Muscle of arm (tissue), 12 donors: Measurements from ENCODE around the gene COL20A1. TPM values are rescaled to one million over a fixed set of nuclear protein-coding genes. Genes with fewer than 3 reads are reported as not detected.

Source experiments
- DNase-seq: peaks from one replicate; pipeline ENCODE4 v3.0.0-alpha.2; 2013
- polyA plus RNA-seq, 12 donors: library from polyadenylated mRNA; unstranded; fragments of 120-200 nt; gene quantifications; one replicate each; pipeline ENCODE4 v1.2.1, GENCODE V29; 2013; ENCODE audit not compliant: insufficient read length in 12 of 12

Gene COL20A1
- polyA plus RNA-seq, 12 donors: 2.9 to 12.9 (median 4.7) TPM; not detected in 1

DNA sequence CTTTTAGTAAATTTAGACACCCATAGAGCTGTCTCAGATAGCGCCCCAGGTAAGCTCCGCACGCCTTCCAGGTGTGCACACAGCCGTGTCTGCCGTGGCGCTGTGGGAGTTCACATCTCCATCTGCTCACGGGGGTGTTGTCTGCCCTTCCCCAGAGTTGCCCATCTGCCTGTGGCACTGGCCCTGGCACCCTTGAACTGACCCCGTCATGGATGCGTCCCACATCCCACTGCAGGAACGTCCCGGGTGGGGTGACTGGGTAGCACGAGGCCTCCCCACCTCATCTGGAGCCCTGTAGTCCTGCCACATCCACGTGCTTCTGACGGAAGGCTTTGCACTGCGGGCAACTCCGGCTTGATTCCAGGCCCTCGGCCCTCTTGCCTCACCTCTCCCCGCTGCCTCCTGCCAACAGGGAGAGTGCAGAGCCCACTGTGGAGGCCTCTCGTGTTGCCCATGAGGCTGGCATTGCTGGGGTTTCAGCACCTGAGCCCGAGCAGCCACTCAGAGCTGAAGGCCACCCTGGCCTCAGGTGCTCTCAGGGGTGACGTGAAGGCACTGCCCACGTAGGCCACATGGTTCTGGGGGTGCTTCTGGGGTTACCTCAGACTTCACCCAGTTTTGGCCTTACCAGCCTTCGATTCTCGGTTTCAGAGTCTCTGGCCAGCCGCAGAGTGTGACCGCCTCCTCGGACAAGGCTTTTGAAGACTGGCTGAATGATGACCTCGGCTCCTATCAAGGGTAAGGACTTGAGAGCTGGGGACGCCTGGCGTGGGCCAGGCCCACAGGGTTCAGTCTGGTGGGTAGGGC, 15.3 kb upstream of the COL20A1 start:
- DNase-seq: no peak

DNA sequence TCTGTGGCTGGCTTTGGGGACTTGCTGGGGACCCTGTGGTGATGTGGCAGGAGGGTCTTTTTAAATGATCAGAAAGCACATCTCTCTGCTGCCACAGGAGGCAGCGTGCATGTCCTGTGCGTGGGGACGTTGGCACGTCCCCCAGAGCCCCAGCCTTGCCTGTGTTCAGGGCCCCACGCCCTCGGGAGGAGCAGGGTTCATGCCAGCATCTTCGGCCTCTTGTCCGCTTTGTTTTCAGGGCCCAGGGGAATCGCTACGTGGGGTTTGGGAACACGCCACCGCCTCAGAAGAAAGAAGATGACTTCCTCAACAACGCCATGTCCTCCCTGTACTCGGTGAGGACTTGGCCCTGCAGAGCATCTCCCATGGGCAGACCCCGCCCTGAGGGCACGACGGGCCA, 14.3 kb upstream of the COL20A1 start:
- DNase-seq: no peak

DNA sequence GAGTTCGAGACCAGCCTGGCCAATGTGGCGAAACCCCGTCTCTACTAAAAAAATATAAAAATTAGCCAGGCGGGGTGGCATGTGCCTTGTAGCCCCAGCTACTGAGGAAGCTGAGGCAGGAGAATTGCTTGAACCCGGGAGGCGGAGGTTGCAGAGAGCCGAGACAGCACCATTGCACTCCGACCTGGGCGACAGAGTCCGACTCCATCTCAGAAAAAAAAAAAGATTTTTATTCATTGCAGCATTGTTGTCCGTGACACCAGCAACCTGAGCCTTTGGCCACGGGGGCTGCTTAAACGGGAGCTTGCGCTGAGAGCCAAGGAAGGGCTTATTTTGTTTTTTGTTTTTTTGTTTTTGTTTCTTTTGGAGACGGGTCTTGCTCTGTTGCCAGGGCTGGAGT, 13.1 kb upstream of the COL20A1 start:
- DNase-seq: no peak

DNA sequence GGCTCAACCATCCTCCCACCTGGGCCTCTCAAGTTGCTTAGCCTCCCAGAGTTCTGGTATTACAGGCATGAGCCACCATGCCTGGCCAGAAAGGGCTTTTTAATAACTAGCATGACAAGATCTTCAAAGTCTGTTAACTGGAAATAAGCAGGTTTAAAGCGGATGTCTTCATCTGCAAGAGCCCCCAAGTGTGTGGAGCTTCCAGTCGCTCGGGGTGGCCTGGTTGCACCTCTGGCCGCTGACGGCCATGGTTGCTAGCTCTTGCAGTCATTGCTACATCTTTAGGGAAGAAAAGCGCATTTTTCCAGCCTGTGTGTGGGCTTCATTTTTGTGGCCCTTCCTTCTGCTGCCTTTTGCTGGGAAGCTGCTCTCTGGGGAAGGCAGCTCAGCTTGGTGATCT, 12.6 kb upstream of the COL20A1 start:
- no peak for DNase-seq

DNA sequence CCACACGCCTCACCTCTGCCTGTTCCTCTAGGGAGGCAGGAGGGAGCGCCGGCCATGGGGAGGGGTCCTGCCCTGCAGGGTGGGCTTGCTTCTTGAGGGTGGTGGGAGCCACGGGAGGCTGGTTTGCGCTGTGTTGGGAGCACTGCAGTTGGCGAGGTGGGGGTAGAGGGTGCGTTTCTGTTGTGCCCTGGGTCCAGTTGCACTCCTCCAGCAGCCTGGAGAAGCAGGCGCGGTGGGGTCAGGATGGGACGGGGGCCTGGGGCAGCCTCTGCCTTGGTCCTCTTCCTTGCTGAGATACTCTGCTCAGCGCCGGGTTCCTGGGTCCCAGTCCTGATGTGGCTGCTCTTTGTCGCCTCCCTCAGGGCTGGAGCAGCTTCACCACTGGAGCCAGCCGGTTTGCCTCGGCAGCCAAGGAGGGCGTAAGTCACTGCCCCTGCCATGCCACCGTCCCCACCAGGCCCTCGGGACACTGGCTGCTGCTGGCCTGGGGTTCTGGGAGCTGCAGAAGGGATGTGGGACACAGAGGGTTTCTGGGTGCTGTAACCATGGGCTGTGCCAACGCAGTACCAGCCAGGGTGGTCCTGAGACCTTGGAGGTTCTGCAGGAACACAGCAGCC, 11.9 kb upstream of the COL20A1 start:
- DNase-seq: no peak

DNA sequence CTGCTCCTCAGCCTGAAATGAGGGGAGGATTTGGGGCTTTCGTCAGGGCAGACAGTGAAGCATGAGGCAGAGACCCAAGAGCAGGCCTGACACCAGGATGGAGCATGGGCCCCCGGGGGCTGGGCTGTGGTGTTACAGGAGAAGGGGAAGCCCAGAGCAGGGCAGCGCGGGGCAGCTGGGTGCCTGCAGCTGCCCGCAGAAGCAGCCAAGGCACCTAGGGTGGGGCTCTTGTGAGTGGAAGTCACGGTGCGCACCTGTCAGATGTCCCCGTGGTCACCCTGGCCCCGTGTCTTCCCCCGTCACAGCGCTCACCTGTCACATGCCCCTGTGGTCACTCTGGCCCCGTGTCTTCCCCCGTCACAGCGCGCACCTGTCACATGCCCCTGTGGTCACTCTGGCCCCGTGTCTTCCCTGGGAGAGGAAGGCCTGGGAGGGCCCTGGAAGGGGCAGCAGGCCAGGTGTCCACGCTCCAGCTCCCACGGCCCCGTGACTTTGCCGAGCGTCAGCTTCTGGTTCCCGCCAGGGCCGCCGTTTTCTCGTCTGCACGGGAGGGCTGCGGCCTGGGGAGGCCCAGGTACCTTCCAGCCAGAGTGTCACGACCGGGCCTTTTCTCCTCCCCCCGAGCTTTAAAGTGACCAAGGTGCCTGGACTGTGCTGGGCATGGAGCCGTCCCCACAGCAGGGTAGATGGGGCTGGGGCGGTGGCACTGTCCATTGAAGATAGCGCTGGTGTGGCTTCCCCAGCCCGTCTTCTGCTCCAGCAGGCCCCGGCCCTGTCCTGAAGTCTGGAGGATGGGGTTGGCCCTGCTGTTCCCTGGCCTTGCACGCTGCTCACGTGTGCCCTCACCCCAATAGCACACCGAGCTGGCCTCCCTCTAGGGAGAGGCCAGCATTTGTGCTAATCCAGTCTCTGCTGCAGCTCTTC, 11.0 kb upstream of the COL20A1 start:
- DNase-seq: no peak

DNA sequence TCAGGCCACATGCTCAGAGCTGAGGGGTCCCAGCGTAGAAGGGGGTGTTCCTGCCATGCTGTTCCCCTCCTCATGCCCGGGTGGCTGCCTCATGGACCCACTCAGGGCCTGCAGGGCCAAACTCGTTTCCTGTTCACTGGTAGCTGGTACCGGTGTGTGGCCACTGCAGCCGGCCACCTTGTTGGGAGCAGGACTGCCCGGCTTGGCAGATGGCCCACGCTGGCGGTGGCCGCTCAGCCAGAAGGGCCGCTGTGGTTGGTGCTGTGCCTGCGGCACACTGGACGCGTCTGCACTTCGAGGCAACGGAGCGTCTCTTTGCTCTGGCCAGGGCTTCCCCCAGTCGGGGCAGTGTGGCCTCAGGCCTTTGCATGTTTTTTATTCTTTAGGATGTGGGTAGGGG, 10.0 kb upstream of the COL20A1 start:
- no peak for DNase-seq

DNA sequence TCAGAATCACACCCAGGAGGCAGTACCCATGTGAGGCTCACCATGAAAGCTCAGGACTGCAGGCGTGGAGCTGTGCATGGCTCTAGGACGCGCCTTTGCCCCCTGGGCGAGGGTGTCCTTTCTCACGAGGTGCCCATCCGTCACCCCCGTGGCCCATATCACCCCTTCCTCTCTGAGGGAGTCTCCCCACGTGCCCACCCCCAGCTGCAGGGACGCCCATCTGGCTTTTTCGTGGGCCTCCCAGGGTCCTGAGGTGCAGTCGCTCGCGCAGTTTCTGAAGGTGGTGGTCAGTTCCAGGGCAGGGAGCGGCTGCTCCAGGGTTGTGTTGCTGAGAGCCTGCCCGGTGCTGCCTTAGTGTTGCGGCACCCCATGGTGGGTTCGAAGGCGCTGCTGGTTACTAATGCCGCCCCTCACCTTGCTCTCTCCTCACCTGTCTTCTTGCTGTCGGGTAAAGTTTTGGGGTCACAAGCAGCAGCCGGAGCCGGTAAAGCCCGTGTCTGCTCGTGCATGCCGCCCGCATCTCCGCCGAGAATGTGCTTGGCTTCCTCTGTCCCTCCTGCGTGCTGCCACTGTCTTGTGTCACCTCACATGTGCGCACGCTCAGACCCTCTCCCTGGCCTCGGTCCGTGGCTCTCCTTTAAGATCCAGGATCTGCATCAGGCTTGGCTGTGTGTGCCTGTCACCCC, 9.4 kb upstream of the COL20A1 start:
- DNase-seq: no peak

DNA sequence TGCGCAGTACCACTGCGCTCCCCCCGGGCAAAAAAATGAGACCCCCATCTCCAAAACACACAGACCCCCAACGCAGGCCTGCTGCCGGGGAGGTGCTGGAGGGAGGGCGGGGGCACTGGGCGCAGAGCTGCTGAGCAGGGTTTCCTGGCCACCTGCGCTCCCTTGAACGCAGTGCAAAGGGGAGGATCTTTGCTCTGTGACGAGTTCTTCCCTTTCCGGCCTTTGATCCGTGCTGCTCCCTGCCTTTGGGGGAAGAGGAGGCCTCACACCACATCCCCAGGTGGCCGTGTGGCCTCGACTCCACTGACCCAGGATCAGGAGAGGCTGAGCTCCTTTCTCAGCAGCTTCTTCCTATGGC, 8.9 kb upstream of the COL20A1 start:
- no peak for DNase-seq

DNA sequence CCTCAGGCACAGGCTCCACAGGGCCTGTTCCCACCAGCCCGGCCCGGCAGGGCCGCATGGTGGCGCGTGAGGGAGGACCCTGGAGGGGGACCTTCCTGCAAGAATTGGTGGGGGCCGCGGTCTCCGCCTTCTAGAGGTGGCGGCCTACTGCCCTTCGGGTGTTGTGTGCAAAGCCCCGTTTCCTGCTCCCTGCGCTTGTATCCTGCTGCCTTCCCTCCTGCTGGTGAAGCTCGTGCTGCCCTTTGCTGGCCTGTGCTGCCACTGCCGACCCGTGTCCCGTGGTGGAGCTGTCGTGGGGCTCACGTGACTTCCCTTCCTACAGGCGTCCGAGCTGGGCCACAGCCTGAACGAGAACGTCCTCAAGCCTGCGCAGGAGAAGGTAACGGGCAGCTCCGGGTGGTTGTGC, 8.4 kb upstream of the COL20A1 start:
- DNase-seq: no peak

DNA sequence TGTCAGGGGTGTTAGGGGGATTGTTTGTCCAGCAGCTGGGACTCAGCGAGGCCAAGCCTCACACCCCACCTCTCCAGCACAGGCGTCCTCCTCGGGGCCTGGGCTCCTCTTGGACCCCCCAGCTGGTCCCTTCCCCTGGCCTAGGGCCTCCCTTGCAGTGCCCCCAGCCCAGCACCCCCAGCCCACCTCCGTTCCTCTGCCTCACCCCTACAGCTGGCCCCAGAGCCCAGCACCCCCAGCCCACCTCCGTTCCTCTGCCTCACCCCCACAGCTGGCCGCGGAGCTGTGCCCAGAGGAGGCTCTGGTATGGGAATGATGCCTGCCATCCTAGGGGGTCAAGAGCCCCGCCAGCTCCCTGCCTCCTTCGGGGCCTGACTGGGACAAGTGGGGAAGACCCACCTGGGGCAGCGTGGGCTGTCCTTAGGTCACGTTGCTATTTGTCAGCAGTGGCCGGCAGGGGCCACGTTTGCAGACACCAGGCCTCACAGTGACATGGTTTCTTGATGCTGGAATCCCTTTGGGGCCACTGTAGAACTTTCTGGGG, 7.9 kb upstream of the COL20A1 start:
- DNase-seq: no peak

DNA sequence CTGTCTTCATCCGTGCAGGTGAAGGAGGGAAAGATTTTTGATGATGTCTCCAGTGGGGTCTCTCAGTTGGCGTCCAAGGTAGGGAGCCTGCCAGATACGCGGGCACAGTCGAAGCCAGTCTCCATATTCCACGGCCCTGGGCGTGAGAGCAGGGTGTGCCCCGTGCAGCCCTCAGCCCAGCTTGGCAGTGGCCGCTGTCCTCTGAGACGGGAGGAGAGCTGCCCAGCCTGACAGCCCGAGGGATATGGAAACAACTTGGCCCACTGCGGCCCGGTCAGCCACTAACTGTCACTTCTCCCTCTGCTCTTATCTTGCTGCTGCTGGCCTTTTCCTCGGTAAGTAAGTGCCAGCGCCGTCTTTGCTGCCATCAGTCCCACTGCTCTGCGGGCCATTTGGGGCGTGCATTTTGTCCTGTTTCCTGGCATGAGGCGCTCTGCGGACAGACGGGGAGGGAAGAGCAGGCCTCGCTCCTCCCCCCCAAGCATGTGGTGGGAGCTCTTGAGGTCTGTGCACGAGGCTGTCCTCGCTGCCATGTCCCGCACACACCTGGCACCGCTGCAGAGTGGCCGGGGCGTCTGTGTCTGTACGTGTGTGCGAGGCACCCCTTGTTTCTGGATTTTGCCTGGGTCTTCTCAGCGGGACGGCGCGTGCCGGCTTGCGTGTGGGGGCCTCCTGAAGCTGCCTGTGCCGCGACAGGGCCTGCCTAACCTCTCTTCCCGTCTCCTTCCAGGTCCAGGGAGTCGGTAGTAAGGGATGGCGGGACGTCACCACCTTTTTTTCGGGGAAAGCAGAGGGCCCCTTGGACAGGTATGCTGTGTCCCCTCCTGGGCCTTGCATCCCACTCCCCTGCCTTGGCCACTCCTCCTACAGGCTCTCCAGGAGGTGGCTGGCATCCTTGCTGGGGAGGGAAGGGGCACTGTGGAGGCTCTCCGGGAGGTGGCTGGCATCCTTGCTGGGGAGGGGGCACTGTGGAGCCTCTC, 7.1 kb upstream of the COL20A1 start:
- DNase-seq: no peak

DNA sequence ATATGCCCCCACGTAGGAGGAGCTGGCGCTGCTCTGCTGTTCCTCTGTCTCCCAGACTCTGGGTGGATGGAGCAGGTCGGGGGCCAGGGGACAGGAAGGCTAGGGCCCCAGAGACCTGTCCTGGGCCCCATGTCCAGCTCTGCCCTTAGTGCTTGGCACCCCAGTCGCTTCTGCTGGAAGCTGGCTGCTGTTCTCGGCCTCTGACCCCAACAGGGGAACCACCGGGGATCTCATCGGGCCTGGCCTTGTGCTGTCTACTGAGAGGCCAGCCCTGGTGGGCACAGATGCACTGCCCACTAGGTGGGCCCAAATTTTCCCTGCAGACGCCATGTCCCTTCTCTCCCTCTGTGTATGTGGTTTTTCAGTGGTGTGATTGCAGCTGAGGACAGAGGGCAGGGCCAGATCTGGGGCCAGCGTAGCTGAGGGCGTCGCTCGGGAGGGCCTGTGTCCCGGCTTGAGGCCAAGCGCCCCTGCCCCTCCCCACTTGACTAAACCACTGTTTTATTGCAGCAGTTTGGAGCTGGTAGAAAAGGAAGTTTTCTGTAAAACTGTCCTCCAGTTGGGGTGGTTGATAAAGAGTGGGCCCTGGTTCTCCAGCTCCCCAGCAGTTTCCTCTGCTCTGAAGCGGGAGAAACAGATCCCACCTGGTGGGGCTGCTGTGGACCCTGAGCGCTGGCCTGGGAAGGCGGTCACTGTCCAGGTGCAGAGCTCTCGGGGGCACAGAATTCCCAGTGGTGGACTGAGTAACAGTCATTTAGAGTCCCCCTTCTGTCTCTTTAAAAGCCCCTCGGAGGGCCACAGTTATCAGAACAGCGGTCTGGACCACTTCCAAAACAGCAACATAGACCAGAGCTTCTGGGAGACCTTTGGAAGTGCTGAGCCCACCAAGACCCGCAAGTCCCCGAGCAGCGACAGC, 5.9 kb upstream of the COL20A1 start:
- no peak for DNase-seq

DNA sequence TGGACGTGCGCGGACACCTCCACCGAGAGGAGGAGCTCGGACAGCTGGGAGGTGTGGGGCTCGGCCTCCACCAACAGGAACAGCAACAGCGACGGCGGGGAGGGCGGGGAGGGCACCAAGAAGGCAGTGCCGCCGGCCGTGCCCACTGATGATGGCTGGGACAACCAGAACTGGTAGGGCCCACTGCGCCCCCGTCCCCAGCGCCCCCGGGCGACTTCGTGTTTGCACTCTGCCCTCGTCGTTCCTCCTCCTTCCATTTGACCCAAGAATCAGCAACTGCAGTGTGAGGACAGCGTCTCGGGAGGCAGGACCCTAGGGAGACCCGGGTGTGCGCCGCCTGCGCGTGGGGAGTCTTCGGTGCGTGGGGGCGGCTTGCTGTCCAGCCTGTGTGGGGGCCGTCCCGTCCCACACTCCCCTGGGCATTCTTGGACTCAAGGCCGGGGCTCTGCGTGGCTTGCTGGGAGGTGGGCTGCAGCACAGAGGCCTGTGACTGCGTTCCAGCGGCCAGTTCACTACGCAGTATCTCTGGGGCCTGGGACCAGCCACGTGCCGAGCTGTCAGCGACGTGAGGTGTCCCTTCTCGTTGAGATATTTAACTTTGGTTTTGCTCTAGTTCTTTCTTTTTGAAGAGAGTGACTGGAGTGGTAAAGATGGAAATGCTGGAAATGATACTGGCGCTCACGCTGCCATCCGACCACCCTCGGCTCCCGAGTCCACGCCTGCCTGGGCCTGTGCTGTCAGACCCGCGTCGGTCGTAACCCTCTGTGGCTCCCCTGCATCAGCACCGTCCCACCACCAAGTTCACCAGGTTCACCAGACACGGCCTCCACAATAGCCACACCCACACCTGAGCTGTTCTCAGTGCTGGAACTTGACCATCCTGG, 5.0 kb upstream of the COL20A1 start:
- no peak for DNase-seq

DNA sequence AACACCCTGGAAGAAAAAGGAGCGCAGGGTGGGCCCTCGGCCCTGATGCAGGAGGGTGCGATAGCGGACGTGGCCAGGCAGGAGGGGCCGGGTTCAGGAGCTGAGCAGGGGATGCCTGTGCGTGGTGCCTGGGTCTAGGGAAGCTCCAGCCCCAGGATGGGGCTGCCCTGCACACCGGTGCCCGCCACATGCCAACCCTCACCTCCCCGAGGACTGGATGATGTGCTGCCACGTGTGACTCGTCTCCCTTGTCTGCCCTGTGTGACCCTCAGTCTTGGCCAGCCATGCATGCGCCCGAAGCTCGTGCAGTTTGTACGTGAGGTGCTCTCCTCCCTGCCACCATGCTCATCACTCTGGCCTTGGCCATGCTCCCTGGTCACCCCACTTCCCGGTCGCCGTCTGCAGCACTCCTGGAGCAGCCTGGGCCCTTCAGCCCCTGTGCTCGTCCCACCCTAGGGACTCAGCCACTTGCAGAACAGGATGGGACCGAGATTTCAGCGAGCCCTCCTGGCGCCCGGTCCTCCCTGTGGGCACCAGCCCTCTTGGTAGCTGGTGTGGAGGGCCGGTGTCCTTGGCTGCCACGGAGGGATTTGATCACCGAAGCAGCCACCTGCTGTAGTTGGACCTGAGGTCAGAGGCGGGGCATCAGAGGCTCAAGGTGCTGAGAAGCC, 4.3 kb upstream of the COL20A1 start:
- DNase-seq: no peak

DNA sequence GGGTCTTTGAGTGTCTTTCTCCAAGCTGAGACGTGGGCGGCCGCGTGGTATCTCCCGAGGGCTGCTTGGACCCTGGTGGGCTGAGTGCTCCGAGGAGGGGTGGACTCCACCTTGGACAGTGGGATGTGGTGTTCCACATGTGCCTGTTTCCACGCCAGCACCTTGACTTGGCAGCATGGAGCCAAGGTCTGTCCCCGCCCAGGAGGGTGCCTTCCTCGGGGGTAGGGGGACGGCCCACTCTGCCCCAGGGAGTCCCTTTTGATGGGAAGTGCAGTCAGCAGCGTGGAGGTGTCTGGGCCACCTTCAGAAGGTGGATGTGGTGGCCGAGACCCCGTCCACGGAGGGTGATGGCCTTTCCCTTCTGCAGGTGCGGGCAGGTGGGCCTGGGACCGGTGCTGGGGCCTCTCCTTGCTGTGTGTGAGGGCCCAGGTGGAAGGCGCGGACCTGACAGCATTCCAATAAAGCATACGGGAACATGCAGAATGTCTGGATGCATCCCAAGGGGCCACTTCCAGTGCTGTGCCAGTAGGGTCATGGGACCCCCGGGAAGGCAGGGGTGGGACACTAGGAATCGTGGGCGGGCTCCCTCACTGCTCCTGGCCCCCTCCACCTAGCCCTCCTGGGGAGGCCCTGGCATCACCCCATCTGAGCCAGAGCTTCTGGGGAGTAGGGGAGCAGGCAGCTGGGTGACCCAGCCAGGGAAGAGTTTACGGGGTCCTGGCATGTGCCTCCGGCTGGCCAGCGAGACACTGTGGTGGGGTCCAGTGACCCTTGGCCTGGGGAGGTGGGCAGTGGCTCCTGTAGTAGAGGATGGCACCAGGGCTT, 3.5 kb upstream of the COL20A1 start:
- no peak for DNase-seq
